GM21447 (cell line): ENCODE results near the gene PCNX2.
"Not testable (repeated sequence)": the region's sequence is repeated elsewhere in the genome, so short reads cannot be mapped to it uniquely, and the experiment has no call there.

Experiments
- ATAC-seq: cut with Tn5 transposase; IDR thresholded peaks from one replicate; pipeline ENCODE4 v1.9.1; 2021; ENCODE audit not compliant: unreplicated experiment

PCNX2 gene

DNA sequence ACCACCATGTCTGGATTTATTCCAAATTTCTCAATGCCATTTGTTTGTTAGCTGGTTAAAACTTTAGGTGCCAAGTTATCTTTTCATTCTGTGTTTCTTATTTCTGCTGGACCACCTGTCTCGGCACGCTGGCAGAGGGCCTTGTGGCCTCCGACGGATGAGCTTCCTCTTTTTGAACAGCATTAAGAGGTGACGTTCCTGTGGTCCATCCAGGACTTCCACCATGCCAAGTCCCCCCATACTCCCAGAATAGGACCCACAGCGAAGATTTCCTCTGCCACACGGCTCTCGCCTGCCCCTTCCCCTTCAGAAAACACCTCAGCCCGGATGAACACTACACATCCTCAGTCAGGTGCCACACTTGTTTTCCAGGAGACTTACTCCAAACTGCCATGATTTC lies 271.3 kb downstream of the PCNX2 start:
- no peak for ATAC-seq

DNA sequence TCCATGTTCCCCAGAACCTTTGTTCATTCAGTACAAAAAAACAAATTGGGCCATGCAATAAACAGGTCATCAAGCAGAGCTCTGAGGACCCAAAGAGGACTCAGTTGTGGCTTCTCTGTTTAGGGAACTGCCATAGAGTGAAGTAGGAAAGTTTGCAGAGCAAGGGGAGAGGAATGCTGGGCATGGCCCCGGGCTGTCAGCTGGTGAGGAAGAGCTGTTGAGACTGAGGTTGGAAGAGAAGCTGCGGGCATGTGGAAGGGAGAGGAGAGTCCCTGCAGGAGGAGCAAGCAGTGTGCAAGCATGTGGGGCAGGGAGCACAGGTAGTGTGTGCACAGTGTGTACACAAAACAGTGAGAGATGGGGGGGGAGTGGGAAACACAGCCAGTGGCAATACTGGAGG lies 273.3 kb downstream of the PCNX2 start:
- no peak for ATAC-seq

DNA sequence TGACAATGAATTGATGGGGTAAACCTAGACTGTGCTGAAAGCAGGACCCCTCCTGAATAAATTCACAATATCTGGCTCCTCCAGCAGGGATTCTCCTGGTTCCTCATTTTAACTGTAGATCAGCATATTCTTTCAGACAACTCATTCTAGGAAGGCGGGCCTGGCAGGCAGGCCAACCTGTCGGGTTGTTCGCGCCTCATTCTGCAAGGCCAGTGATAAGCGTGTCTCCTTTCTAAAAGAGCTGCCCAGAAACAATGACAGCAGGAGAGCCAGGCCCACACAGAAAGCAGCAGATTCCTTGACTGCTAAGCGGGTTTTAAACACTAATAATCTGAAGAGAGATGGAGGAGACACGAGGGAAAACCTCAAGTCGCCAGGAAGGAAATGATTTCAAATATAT lies 275.1 kb downstream of the PCNX2 start:
- no peak for ATAC-seq

DNA sequence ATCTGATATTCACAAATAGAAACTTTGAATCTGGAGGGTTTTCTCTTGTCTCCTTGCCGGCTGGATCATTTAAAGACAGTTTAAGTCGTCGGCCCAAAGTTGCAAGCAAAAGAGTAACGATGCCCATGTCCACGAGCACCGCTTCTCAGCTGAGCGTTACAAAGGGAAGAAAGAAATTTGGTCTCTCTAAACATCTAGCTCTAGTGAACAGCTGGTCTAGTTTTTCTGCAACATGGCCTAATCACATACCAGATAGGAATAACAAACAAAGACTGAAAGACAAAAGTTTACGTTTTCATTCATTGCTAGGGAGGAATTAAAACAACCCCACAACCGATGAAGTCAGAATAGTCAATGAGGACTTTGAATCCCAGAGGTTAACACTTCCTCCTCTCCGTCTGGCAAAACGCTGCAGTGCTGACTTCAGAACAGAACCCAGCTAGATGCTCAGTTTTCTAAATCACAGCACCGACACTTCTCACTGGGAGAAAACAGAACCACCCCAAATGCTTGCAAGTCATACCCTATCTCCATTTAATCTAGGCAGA lies 275.7 kb downstream of the PCNX2 start:
- no peak for ATAC-seq

DNA sequence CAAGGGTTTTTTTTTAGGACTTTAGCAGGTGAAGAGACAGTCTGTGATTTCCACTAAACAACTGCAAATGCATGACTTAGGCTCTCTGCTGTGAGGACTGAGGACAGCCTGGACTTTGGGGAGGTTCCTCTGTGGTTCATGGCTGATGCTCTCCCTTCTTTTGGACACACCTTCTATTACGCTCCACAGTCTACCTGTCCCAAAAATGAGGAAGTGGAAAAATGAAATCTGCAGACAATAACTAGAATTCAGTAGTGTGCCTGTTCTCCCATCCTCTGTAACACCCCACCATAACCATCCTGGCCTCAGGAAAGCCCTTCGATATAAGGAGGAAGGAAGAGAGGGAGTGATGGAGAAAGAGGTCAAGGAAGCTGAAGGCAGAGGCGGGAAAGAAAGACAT lies 276.4 kb downstream of the PCNX2 start:
- ATAC-seq: no peak

DNA sequence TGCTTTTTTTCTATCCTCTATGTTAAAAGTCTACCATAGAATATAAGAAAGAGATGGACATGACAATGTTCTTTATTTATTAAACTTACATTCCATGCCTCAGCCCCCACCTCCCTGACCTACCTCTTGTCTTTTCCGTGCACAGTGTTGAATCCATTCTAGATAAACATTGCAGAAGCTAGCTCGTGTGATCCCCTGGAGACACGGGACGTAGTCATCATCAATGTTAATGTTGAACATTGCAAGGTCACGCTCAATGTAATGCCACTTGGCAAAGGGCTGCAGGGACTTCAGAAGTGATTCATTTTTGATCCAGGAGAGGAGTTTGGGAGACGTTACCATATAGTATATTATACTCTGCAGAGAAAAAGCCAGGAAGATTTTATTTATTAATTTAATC lies 278.7 kb downstream of the PCNX2 start:
- no peak for ATAC-seq

DNA sequence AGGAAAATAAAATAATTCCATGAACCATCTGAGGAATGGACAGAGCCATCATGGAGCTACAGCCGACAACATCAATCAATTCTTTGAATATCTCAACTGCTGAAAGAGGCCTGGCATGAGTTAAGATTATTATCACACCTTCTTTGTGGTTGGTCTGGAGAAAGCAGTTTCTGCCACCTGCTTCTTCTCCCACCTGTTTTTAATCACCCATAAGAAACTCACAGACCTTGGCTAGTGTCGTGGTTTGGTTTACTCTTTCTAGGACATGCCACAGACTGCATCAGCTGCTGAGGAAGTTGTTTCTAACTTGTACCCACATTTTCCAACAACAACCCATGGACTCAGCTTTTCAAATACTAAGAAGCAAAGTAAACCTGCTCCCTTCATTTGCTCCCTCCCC lies 279.6 kb downstream of the PCNX2 start:
- no peak for ATAC-seq

DNA sequence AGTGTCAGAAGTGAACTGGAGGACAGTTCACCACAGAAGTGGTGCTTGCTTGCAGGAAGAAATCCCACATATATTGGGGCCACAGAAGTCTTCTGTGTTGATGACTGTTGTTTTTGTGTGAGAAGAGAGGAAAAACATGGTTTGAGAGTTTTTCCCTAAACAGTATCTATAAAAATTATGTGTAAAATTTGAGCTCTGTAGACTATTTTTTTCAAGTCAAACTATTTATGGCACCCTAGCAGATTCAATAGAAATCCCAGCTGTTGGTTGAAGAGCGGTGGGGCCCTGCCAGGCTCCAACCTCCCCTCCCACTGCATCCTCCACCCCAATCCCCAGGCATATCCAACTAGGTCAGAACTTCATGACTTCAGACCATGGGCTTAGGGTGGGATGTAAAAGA lies 283.5 kb downstream of the PCNX2 start:
- ATAC-seq: no peak

DNA sequence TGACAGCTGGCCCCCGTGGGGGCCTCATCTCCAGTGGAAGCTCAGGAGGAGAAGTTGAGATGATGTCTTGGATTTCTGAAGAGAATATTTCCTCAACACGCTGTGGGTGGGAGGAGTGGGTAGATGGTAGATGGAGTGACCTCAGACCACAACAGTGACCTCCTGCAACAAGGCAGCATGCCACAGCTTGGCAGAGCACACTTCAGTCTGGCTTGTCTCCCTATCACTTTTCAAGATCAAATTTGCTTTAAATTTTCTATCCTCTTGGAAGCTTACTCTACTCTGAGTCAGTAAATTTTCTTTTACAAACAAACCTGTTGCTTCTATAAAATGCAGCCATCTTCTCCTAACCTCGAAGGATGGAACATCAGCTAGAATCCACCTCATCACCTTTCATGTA lies 285.4 kb downstream of the PCNX2 start:
- no peak for ATAC-seq

DNA sequence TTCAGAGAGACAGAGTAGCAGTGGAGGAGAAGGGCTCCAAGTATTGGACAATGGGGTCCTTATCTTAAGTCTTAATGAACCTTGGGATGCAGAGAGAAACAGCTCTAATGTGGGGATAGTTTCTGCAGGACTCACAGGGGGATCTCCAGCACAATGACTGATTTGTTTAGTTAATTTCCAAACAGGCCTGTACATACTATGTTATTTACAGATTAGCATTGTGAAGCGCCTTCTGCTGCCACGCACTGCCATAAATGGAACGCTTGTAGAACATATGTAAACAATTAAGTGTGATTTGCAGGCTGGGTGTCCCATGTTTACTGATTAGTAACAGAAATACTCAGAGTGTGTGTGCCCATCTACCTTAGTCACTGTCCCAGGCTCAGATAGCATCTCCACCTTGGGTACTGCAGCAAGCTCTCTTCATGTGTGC lies 289.0 kb downstream of the PCNX2 start:
- ATAC-seq: no peak

DNA sequence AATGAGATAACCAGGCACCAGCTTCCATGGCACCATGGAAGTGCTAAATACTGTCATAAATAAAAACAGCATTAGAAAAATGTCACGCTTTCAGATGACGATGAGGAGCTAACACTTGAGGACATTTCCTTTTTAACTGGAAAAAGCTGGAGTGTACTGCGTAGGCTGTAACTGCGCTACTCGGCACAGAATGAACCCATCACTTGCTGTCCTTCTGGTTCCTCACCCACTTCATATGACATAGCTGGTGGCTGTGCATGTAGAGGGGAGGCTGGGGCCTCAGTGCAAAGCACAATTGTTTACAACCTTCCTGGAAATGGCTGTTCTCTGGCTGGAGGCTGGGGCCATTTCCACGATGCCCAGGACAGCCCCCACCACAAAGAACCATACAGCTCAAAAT lies 289.4 kb downstream of the PCNX2 start:
- ATAC-seq: no peak

DNA sequence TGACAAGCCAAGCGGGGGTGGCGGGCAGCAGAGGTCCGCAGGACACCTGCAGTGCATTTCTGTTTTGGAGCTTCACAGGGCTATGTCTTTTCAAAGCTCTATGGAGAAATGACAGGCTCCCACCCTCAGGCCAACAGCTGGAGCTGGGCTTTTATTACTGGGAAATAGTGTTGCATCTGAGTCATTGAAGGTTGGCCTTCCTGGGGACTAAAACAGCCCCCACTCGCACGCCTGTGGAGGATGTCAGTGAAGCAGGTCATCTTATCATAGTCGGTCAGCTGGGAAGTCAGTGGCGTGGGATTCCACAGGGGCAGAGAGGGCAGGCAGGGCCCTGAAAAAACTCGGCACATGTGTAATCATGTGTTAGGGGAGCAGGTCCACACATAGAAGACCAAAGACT lies 289.8 kb downstream of the PCNX2 start:
- ATAC-seq: no peak

DNA sequence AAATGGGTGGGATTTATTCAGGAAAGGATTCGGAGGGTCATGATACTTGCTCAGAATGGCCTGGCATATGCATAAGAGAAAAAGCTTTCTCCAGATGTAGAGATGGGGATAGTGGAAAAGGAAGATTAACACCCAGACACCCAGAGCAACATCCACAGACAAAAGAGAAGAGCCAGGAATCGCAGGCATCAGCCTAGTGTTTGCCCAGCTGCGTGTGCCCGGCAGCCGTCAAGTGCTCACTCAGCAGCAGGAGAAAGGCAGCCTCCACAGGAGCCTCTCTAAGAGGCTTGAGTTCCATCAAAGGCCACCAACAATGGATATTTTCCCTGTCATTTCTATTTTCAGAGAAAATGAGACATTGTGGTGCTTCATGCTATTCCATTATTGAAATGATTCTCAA lies 290.4 kb downstream of the PCNX2 start:
- no peak for ATAC-seq

DNA sequence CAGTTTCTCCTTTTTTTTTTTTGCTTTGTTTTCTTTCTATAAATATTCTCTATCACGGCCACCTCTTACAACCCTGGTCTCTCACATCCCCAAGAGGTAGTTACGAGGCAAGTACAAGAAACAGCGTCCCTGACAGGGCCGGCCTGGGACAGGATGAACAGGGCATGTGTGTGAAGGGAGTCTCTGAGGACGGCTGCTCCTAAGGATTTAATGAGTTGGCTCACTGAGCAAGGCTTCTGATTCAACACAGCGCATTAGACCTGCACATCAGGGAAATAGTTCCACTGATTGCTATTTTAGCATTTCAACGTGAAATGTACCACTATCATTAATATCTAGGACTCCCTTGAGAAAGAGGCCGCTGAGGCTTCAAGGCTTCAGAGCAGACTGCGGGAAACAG lies 291.1 kb downstream of the PCNX2 start:
- no peak for ATAC-seq

DNA sequence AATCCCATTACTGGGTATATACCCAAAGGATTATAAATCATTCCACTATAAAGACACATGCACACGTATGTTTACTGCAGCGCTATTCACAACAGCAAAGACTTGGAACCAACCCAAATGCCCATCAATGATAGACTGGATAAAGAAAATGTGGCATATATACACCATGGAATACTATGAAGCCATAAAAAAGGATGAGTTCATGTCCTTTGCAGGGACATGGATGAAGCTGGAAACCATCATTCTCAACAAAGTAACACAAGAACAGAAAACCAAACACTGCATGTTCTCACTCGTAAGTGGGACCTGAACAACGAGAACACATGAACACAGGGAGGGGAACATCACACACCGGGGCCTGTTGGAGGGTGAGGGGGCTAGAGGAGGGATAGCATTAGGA lies 291.9 kb downstream of the PCNX2 start:
- not testable (repeated sequence) for ATAC-seq

DNA sequence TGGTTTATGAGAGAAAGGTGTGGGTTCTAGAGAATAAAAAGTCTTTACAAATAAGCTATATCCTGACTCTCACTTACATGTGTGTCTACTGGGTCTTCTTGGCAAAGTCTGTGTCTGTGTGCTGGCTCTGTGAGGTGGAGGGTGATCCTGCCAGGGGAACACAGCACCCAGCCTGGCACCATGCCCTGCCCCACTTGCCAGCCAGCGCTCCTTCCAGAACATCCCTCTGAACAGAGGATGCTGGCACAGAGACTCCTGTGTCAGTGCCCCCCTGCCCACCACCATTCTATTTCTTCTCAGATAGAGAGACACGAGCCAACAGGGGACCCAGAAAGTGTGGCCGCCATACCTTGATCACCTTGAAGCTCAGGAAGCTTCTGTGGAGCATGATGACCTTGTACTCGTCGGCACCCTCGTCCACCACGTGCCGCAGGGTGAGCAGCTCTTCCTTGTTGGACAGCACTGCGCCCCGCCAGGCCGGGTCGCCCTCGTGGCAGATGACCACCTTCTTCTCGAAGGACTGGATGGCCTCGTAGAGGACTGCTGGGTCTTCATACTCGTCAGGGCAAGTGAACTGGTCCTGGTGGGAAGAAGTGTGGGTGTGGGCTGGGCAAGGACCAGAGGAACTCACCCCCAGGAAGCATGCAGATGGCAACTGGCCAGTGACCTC lies 295.4 kb downstream of the PCNX2 start:
- ATAC-seq: no peak

DNA sequence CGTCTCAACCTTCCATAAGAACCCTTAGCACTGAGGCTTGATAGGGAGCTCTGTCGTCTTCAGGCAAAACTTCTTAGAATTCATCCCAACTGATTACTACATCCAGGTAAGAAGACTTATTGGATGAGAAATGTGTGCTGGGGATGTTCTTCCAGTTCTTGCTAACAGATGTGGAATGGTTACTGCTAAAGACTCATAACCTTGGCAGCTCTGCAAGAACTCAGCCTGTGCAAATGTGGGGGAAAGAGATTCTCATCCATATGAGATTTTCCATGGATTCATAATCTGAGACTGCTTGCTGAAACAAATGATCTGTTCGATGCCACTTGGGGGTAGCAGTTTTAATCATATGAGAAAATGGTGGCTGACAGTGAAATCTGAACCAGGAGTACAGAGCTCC lies 296.9 kb downstream of the PCNX2 start:
- no peak for ATAC-seq

DNA sequence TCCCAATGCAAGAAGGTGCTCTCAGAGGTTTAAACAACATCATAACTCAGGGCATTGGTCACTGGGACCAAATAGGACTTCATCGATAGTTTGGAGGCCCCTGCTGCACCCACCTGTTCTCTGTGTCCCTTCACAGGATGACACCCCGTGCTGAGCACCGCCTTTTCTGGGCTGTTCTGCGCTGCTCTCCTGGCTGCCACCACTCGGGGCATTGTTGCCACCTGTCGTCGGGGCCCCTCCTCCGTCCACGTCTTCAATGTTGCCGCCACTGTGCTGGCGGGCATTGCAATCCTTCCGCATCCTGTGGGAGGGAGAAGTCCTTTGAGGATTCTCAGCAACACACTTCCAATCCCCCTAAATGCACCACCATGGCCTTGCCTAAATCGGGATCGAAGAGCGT lies 297.4 kb downstream of the PCNX2 start:
- no peak for ATAC-seq

DNA sequence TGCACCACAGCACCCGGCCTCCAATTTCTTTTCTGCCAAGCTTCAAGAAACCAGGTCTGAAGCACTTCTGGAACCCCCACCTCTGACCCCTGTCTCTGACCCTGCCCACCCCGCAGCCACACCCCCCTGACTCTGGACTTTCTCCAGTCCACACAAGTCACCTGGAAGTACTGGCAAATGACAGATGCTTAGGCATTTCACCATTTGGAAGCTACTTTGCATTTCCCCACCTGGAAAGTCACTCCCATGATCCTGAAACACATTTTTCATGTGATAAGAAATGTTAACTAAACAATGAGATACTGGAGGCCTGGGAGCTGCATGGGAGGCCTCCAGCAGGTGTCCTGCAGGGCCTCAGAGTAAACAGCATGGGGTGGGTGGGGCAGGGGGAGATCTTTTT lies 299.4 kb downstream of the PCNX2 start:
- ATAC-seq: no peak

DNA sequence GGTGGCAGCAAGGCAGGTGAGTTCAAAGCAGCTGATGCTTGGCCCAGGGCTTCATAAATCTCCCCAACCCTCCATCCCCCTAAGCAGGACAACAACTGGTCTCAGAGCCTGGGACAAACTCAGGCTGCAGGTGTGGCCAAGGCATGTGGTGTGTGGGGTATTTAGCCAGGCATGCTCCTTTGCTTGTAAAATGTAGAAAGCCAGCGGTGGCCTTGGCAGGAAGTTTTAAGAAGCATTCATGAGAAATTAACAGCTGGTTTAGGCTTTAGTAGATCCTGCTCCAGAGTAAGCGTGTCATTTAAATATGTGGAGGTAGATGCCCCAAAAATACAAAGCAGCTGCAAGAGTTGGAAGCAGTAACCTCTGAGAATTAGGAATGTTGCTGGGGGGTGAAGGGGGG lies 300.3 kb downstream of the PCNX2 start:
- ATAC-seq: no peak

DNA sequence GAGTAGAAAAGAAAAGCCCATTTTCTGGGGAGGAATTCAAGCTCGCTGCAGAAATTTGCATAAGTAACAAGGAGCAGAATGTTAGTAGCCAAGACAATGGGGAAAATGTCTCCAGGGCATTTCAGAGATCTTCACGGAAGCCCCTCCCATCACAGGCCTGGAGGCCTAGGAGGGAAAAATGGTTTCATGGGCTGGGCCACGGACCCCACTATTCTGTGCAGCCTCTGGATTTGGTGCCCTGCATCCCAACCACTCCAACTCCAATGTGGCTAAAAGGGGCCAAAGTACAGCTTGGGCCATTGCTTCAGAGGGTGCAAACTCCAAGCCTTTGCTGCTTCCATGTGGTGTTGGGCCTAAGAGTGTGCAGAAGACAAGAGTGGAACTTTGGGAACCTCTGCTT lies 302.0 kb downstream of the PCNX2 start:
- ATAC-seq: no peak

DNA sequence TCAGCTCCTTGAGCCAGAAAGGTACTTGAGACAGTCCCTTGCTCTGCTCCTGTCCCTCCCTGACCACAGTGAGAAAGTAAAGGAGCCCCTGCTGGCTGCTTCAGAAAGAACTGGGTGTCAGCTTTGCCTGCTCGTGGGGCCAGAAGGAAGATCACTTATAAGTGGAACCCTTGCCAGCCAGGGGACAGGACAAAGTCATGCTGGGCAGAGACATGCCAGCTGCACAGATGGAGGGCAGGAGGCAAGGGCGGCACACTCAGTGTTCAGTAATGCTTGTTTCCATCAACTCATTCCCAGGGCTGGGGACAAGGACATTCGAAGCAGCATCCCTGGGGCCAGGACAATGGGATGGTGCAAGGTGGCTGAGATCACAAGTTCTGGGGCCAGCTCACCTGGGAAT lies 303.3 kb downstream of the PCNX2 start:
- no peak for ATAC-seq

DNA sequence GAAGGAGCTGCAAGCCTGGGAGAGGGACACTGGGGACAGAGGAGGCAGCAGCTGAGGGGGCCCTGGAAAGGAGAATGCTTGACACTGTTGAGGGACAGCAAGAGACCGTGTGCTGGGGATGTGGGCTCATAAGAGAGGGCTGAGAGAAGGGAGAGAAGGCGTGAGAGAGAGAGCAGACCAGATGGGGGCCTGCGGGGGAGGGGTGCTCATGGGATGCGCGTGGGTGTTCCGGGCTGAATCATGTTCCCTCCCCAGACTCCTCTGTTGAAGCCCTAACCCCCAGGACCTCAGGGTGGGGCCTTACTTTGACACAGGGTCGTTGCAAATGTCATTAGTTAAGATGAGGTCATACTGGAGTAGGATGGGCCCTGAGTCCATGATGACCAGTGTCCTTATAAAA lies 304.3 kb downstream of the PCNX2 start:
- no peak for ATAC-seq
